ENCODE measurements around the gene CCM2.

GRCh38 chr7:45089341-45089891, 89.4 kb downstream of the CCM2 start:
- no peak for TF ChIP-seq CTCF (IDR thresholded peaks at IDR 0.05)
- TF ChIP-seq POLR2A (IDR thresholded peaks at IDR 0.05) = no peak
